Dendritic cell treated with granulocyte-macrophage colony-stimulating factor and Interleukin-4, amounts not matched to agents 40 ng/mL and 50 ng/mL, for 4 days (primary cell): ENCODE data around the gene NCOA3.

Experiments used
- H3K27ac Mint-ChIP-seq: one replicate; pipeline ENCODE4 v1.8.0; 2022; ENCODE audit warnings: mild to moderate bottlenecking, mixed read lengths
- H3K27me3 Mint-ChIP-seq: one replicate; pipeline ENCODE4 v1.8.0; 2022; ENCODE audit warnings: mild to moderate bottlenecking, mixed read lengths
- H3K36me3 Mint-ChIP-seq: one replicate; pipeline ENCODE4 v1.8.0; 2022; ENCODE audit warnings: low read depth, mixed read lengths
- H3K4me1 Mint-ChIP-seq: one replicate; pipeline ENCODE4 v1.8.0; 2022; ENCODE audit warnings: low read depth, mixed read lengths
- H3K4me3 Mint-ChIP-seq: one replicate; pipeline ENCODE4 v1.8.0; 2022; ENCODE audit warnings: mild to moderate bottlenecking, moderate library complexity, mixed read lengths
- H3K9me3 Mint-ChIP-seq: one replicate; pipeline ENCODE4 v1.8.0; 2022; ENCODE audit warnings: mixed read lengths
- intact Hi-C: fragments of 100-400 bp; cut with micrococcal nuclease; formaldehyde crosslinking; loops from one replicate; pipeline ENCODE4 v1.15.0; 2022

The NCOA3 gene

DNA sequence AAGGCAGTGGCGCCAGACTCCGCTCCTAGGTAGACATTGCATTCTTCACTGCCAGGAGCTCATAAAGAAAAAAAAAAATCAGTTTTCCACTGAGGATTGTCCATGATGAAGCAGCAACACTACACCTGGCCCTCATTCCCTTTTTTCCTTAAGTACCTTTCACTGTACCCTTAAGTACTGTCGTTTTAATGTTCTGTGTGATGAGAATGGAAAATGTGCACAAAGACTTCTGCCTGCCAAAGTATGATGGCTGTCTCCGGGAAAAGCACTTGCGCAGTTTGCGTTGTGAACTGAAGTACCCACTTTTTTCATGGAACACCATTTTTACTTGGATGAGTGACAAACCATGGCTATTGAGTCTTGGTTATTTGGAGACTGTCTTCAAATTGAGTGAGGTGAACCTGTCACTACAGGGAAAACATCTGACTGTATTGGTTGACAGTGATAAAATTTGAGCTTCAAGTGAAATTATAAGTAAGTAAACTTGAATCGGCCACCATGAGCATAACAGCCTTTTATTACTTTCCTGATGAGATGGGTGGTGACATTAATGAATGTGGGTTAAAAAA lies 104.8 kb downstream of the NCOA3 start:
- Mint-ChIP-seq H3K4me3 (no peak overlapping the region), H3K4me1 (peaks cover 51% of the 10 kb centered on the region)

DNA sequence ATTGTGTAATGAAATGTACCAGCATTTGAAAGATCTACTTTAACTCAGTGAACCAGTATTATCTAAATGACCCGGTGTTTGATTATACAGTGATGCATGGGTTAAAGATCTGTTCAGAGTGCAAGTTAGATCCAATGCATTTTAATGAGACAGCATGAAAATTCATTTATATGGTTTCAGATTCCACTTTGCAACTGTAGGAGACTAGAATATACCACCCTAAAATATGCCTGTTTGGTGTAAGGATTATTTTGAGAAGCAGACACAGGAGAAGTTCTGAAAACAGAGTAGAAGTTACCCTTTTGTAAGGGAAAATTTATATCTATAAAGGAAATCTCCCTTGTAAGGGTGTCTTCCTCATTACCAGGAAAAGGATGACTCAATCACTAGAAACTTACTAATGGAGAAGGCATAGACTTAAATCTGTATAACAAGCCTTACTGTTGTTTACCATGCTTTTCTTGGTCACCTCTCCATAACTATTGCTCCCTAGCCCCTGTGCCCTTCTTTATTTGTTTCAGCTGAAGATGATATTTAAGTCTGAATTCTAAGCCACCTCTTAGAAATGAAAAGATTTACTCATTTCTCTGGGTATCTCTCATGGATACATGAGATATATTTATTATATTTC lies 105.4 kb downstream of the NCOA3 start:
- Mint-ChIP-seq H3K27ac (peak overlapping the region; percentile 17), H3K9me3 (no peaks in the 10 kb centered on the region), H3K36me3 (peaks cover 31% of the 10 kb centered on the region)

More for the DNA sequence above, 104.8 kb downstream of the NCOA3 start:
- Mint-ChIP-seq H3K9me3 (no peaks in the 10 kb centered on the region), H3K27me3 (no peaks in the 10 kb centered on the region), H3K36me3 (peaks cover 25% of the 10 kb centered on the region), H3K27ac (peak overlapping the region; percentile 17)
- intact Hi-C loops: no loop called here

DNA sequence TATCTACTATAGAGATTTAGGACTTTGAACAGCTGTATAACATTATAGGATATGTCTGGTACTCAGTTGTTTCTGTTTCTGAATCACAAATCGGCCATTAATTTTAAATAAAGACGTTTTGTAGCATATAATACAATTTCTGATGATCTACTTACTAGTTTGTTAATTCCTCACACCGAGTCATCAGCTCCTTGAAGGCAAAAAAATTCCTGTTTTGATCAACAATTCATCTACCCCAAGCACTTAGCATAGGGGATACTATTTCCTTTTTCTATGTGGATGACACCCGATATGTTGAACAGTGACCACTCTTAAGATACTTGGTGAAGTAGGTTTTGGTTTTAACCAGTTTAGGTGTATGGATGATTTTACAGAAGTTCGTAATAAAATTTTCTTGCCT lies 107.3 kb downstream of the NCOA3 start:
- intact Hi-C loops: no loop called here
- H3K9me3 Mint-ChIP-seq: no peaks in the 10 kb centered on the region
- H3K4me3 Mint-ChIP-seq: no peak overlapping the region
- H3K4me1 Mint-ChIP-seq: peaks cover 54% of the 10 kb centered on the region
- peaks cover 25% of the 10 kb centered on the region for H3K36me3 Mint-ChIP-seq
- H3K27me3 Mint-ChIP-seq: no peaks in the 10 kb centered on the region
- no peak overlapping the region for H3K27ac Mint-ChIP-seq

More for the DNA sequence above, 105.4 kb downstream of the NCOA3 start:
- intact Hi-C loops: no loop called here
- Mint-ChIP-seq H3K4me3 (no peak overlapping the region), H3K27me3 (no peaks in the 10 kb centered on the region), H3K4me1 (peaks cover 54% of the 10 kb centered on the region)

DNA sequence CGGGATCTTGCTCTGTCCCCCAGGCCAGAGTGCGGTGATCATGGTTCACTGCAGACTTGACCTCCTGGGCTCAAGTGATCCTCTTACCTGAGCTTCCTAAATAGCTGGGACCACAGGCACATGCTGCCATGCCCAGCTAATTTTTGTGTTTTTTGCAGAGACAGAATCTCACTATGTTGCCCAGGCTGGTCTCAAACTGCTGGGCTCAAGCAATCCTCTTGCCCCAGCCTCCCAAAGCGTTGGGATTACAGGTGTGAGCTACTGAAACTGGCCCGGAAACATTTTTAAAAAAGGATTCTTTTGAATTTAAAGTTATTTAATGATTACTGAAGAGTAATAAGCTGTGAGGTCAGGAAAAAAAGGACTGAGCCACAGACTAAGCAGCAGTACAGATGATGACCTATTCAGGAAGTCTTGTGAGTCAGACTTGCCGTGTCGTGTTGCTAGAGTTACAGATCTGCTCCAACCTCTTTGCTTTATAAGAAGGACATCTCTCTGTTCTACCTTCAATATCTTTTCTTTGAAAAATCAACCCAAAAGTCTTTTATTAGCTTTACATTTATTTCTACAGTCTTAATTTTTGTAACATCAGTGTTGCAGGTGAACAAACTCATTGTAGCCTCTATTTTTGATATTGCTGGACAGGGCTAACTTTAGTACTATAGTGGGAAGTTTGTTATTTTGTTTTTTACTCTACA lies 108.7 kb downstream of the NCOA3 start:
- H3K27me3 Mint-ChIP-seq: no peaks in the 10 kb centered on the region
- no peaks in the 10 kb centered on the region for H3K9me3 Mint-ChIP-seq
- peaks cover 52% of the 10 kb centered on the region for H3K4me1 Mint-ChIP-seq
- H3K36me3 Mint-ChIP-seq: peaks cover 18% of the 10 kb centered on the region
- no peak overlapping the region for H3K27ac Mint-ChIP-seq
- intact Hi-C loops: loop anchor here (10.0 kb wide), 1 partner anchor 106 kb away; the partner anchor contains the start of gene NCOA3
- no peak overlapping the region for H3K4me3 Mint-ChIP-seq

GRCh38 chr20:47610945-47611250 lies 109.2 kb downstream of the NCOA3 start:
- H3K27ac Mint-ChIP-seq: no peak overlapping the region
- intact Hi-C loops: loop anchor here (10.0 kb wide), 1 partner anchor 106 kb away; the partner anchor contains the start of gene NCOA3
- H3K36me3 Mint-ChIP-seq: peaks cover 13% of the 10 kb centered on the region
- peaks cover 47% of the 10 kb centered on the region for H3K4me1 Mint-ChIP-seq
- no peaks in the 10 kb centered on the region for H3K9me3 Mint-ChIP-seq
- H3K4me3 Mint-ChIP-seq: no peak overlapping the region
- H3K27me3 Mint-ChIP-seq: no peaks in the 10 kb centered on the region

- Mint-ChIP-seq H3K9me3 (no peaks in the 10 kb centered on the region), H3K27ac (peak overlapping the region; percentile 30), H3K4me3 (no peak overlapping the region), H3K36me3 (peaks cover 18% of the 10 kb centered on the region), H3K27me3 (no peaks in the 10 kb centered on the region), H3K4me1 (peaks cover 38% of the 10 kb centered on the region)
- intact Hi-C loops: loop anchor here (10.0 kb wide), 1 partner anchor 107 kb away; the partner anchor contains the start of gene NCOA3
These were observed 110.1 kb downstream of the NCOA3 start for GRCh38 chr20:47611785-47612184.

DNA sequence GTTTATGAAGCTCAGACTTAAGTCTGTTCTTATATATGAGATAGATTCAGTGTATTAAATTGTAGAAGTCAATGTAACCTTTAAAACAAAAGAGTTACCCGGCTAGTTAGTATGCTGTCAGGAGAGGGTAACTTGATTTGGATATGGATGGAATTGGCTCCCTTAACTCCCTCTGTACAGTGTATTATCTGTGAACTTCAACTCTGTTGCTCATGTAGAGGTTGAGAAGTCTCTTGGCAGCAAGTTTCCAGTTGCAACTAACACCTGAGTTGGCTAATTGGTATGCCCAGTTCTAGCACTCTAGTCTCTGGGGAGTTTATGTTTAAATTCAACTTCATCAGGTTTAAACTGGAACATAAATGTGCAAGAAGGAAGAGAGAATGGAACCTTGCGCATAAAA lies 111.0 kb downstream of the NCOA3 start:
- no peaks in the 10 kb centered on the region for H3K27me3 Mint-ChIP-seq
- peak overlapping the region; percentile 30 for H3K27ac Mint-ChIP-seq
- H3K4me1 Mint-ChIP-seq: peaks cover 30% of the 10 kb centered on the region
- H3K9me3 Mint-ChIP-seq: no peaks in the 10 kb centered on the region
- H3K4me3 Mint-ChIP-seq: no peak overlapping the region
- intact Hi-C loops: loop anchor here (10.0 kb wide), 1 partner anchor 108 kb away; the partner anchor contains the start of gene NCOA3
- peaks cover 19% of the 10 kb centered on the region for H3K36me3 Mint-ChIP-seq

- peaks cover 26% of the 10 kb centered on the region for H3K4me1 Mint-ChIP-seq
- peaks cover 23% of the 10 kb centered on the region for H3K36me3 Mint-ChIP-seq
- no peaks in the 10 kb centered on the region for H3K9me3 Mint-ChIP-seq
- no peaks in the 10 kb centered on the region for H3K27me3 Mint-ChIP-seq
- no peak overlapping the region for H3K4me3 Mint-ChIP-seq
- intact Hi-C loops: loop anchor here (10.0 kb wide), 1 partner anchor 110 kb away; the partner anchor contains the start of gene NCOA3
- no peak overlapping the region for H3K27ac Mint-ChIP-seq
These were observed 113.1 kb downstream of the NCOA3 start for GRCh38 chr20:47614703-47615309.

GRCh38 chr20:47618479-47618878 lies 116.8 kb downstream of the NCOA3 start:
- Mint-ChIP-seq H3K4me3 (no peak overlapping the region), H3K27ac (no peak overlapping the region), H3K9me3 (no peaks in the 10 kb centered on the region), H3K4me1 (no peaks in the 10 kb centered on the region), H3K27me3 (no peaks in the 10 kb centered on the region), H3K36me3 (peaks cover 23% of the 10 kb centered on the region)
- intact Hi-C loops: loop anchor here (10.0 kb wide), 1 partner anchor 114 kb away; the partner anchor contains the start of gene NCOA3

GRCh38 chr20:47620808-47621805 lies 119.4 kb downstream of the NCOA3 start:
- H3K9me3 Mint-ChIP-seq: no peaks in the 10 kb centered on the region
- H3K27ac Mint-ChIP-seq: no peak overlapping the region
- H3K27me3 Mint-ChIP-seq: no peaks in the 10 kb centered on the region
- H3K36me3 Mint-ChIP-seq: peaks cover 47% of the 10 kb centered on the region
- no peak overlapping the region for H3K4me3 Mint-ChIP-seq
- intact Hi-C loops: loop anchor here (2.0 to 10.0 kb wide), 3 partner anchors 236 to 424 kb away; no protein-coding TSS in a partner anchor
- H3K4me1 Mint-ChIP-seq: no peaks in the 10 kb centered on the region

GRCh38 chr20:47622118-47622665 lies 120.5 kb downstream of the NCOA3 start:
- H3K27ac Mint-ChIP-seq: no peak overlapping the region
- H3K4me3 Mint-ChIP-seq: no peak overlapping the region
- intact Hi-C loops: loop anchor here (10.0 kb wide), 2 partner anchors 237 to 327 kb away; no protein-coding TSS in a partner anchor
- no peaks in the 10 kb centered on the region for H3K9me3 Mint-ChIP-seq
- no peaks in the 10 kb centered on the region for H3K27me3 Mint-ChIP-seq
- peaks cover 53% of the 10 kb centered on the region for H3K36me3 Mint-ChIP-seq
- H3K4me1 Mint-ChIP-seq: no peaks in the 10 kb centered on the region

DNA sequence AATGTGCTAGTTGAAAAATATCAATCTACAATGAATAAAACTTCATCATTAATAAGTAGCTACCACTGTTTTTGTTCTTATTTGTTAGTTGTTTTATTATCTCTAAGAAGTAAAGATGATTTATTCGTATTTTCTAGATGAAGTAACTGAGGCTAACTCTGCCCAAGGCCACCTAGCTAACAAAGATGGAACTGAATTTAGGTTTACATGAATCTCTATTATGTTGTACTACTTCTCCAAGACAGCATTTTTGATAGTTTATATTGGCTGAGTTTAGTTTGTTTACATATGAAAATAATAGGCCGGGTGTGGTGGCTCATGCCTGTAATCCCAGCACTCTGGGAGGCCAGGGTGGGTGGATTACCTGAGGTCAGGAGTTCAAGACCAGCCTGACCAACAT lies 121.5 kb downstream of the NCOA3 start:
- Mint-ChIP-seq H3K36me3 (peaks cover 58% of the 10 kb centered on the region), H3K27ac (no peak overlapping the region), H3K27me3 (no peaks in the 10 kb centered on the region), H3K4me1 (no peaks in the 10 kb centered on the region), H3K4me3 (no peak overlapping the region), H3K9me3 (no peaks in the 10 kb centered on the region)
- intact Hi-C loops: loop anchor here (10.0 kb wide), 2 partner anchors 238 to 328 kb away; no protein-coding TSS in a partner anchor
